Fibroblast of pulmonary artery (primary cell): ENCODE data around the gene FMO2.

ENCODE experiments used
- DNase-seq: peaks from one replicate; pipeline ENCODE4 v3.0.0-alpha.2; 2010; ENCODE audit warnings: low read depth
- H3K4me3 ChIP-seq: replicated peaks from 2 replicates; pipeline ENCODE4 v1.5.1; 2011; ENCODE audit warnings: low read depth, mild to moderate bottlenecking, control low read depth, low read length, moderate library complexity
- TF ChIP-seq, protein P1 (sequence below): IDR thresholded peaks from 2 replicates; pipeline ENCODE4 v1.5.1; 2011; ENCODE audit warnings: mild to moderate bottlenecking, control low read depth, low read length, inconsistent platforms; ENCODE audit errors: missing control alignments

Gene FMO2

DNA sequence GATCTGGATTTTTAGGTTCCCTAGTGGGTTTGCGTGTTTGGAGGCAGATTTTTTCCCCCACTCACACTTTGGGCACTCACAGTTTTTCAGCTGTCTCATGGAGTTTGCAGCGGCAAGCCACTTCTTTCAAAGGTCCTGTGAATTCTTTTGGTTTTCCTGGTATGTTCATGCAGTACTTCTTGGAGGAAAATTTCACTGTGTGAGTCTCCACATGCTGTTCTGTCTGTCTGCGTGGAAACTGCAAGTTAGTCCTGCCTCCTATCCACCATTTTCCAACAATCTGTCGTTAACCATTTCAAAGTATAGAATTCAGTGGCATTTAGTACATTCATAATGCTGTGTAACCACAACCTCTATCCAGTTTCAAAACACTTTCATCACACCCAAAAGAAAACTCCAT lies 62.4 kb downstream of the FMO2 start:
- H3K4me3 ChIP-seq: no peak overlapping the region
- TF ChIP-seq, protein P1, sequence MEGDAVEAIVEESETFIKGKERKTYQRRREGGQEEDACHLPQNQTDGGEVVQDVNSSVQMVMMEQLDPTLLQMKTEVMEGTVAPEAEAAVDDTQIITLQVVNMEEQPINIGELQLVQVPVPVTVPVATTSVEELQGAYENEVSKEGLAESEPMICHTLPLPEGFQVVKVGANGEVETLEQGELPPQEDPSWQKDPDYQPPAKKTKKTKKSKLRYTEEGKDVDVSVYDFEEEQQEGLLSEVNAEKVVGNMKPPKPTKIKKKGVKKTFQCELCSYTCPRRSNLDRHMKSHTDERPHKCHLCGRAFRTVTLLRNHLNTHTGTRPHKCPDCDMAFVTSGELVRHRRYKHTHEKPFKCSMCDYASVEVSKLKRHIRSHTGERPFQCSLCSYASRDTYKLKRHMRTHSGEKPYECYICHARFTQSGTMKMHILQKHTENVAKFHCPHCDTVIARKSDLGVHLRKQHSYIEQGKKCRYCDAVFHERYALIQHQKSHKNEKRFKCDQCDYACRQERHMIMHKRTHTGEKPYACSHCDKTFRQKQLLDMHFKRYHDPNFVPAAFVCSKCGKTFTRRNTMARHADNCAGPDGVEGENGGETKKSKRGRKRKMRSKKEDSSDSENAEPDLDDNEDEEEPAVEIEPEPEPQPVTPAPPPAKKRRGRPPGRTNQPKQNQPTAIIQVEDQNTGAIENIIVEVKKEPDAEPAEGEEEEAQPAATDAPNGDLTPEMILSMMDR: no peak
- DNase-seq: no peak

DNA sequence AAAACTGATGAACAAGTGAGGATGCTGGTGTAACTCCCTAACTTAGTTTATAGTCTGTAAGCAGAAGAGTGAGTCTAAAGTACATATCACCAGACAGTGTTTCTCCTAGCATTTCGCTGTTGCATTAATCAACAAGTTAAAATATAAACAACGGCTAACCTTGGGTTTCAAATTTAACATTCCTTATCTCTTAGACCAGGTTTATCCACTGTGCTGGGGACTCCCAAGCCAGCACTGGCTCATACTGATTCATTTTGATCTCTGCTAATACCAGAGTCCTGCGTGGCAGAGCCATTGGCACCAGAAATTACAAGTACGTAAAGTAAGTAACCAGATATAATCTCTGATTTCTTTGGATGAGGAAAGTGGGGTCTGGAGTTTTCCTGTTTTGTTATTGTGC lies 63.2 kb downstream of the FMO2 start, which contains the start of gene FMO1:
Gene FMO1 (plus strand): TSS at position 193 of the 400 bp plus-strand sequence. CDS start 9,594 bp downstream, outside the sequence.
- TF ChIP-seq, protein P1: no peak
- DNase-seq: no peak
- H3K4me3 ChIP-seq: no peak within 1 kb of the TSS

DNA sequence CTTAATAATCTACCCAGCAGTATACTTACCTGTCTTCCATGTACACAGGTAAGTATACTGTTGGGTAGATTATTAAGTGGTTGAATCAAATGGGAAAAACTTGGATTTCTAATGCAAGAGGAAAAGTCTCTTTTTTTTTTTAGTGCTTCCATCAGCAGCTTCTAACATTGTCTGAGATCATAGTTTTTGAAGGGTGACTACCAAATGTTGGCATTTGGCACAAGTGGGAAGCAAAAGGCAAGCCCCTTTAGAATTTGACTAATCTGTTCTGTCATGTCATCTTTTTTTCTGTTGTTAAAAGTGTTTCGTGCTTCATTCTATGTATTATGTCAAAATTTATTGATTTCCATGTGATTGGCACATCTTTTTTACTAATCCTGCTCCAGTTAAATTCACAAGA lies 63.7 kb downstream of the FMO2 start:
- H3K4me3 ChIP-seq: no peak overlapping the region
- no peak for DNase-seq
- TF ChIP-seq, protein P1: no peak

DNA sequence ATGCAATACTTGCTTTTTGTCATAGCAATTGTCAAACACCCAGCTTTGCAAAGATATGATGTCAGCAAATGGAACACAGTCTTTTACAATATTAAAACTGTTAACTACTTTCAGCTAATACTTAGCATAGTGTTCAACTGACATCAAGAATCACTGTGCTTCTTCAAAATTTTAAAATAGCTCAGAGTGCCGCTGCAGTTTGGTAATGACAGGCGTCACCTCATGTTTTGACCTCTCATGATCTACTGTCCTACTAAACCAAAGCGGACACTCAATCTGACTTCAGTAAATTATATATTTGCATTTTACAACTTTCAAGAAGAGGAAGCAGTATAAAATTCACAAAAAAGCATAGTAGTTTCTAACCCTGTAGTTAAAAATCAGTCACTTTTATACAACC lies 65.2 kb downstream of the FMO2 start:
- H3K4me3 ChIP-seq: no peak overlapping the region
- TF ChIP-seq, protein P1: no peak
- DNase-seq: no peak

DNA sequence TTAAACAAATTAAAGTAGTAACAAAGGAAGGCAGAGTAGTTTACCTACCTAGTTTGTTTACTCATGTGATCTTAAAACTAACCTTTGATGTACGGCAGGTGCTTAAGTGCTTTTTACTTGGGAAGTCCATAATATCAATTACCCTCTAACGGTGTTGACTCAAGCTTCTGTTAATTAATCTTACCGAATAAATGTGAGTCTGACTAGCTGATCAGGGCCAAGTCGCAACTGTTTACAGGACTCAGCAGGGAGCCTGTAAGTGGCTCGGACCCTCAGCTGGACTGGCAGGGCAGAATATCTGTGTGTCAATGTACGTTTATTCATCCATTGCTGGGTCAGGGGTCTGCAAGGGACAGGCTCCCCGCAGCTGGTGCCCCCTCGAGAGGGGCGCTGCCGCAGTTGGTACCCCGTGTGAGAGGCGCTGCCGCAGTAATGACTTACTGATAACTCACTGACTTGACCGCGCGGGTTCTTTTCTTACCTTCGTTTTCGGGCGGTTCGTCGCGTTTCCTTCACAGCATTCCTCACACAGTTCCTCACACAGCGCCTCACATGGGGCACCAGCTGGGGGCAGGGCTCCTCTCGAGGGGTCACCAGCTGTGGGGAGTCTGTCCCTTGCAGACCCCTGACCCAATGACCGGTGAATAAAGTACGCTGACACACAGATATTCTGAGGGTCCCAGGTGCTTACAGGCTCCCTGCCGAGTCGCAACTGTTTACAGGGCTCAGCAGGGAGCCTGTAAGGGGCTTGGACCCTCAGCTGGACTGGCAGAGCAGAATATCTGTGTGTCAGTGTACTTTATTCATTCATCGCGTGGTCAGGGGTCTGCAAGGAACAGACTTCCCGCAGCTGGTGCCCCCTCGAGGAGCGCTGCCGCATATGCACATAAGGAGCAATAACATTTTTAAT lies 66.2 kb downstream of the FMO2 start:
- H3K4me3 ChIP-seq: peak overlapping the region; percentile 69
- DNase-seq: peak; percentile 46
- TF ChIP-seq, protein P1: peak; percentile 71

DNA sequence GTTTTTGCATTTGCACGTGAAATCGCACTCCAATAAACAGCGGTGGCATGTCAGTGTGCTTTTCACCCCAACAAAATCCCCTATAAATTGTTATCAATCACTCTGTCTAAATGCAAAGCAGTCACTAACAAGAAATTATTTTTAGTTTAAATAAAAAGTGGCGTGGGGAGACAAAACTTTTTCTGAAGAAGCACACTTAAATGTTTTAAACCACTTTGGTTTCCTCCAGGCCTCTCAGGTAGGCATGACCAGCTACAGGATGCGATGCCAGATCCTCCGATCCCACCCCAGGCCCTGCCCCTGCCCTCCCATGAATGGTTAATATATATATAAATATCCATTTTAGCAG lies 66.8 kb downstream of the FMO2 start:
- DNase-seq: no peak
- peak overlapping the region; percentile 69 for H3K4me3 ChIP-seq

More for the DNA sequence above, 66.8 kb downstream of the FMO2 start:
- TF ChIP-seq, protein P1: no peak
